Adrenal gland (tissue), 12 donors: ENCODE data around the gene CLIP4. TPM values are rescaled to one million over a fixed set of nuclear protein-coding genes. Genes with fewer than 3 reads are reported as not detected.

ENCODE experiments used
- DNase-seq, 7 donors: peaks; one replicate each; pipeline ENCODE4 v3.0.0-alpha.2; 2019 to 2020
- H3K27ac ChIP-seq, 5 donors: fragments of 200-600 bp; sonication (generic) in 4 of 5; 1 replicate in 3 of 5; 2 replicates in 2 of 5; pipeline versions ENCODE4 v1.5.1 to v1.8.0; 2016 to 2020; ENCODE audit warnings: mild to moderate bottlenecking in 1 of 5
- H3K27me3 ChIP-seq: fragments of 200-600 bp; 2 replicates; pipeline ENCODE4 v1.8.0; 2021
- H3K36me3 ChIP-seq, 2 donors: fragments of 200-600 bp; replicated peaks in 1 of 2; 1 replicate in 1 of 2; 2 replicates in 1 of 2; pipeline versions ENCODE4 v1.5.1 to v1.8.0; 2018 to 2022
- H3K4me1 ChIP-seq, 2 donors: fragments of 200-600 bp; replicated peaks in 1 of 2; 1 replicate in 1 of 2; 2 replicates in 1 of 2; pipeline versions ENCODE4 v1.5.1 to v1.8.0; 2018 to 2021
- H3K4me3 ChIP-seq, 4 donors: fragments of 200-600 bp; sonication (generic) in 3 of 4; one replicate each; pipeline ENCODE4 v1.5.1; 2016 to 2018
- H3K9me3 ChIP-seq, 3 donors: fragments of 200-600 bp; sonication (generic) in 1 of 3; replicated peaks in 1 of 3; 1 replicate in 2 of 3; 2 replicates in 1 of 3; pipeline versions ENCODE4 v1.5.1 to v1.8.0; 2016 to 2021
- POLR2A ChIP-seq, 2 donors: fragments of 450-650 bp; IDR thresholded peaks; one replicate each; pipeline ENCODE4 v1.6.1; 2017; ENCODE audit warnings: antibody characterized with exemption in 2 of 2, mild to moderate bottlenecking in 2 of 2, moderate library complexity in 1 of 2
- WGBS, 4 donors: extraction: QIAGEN DNeasy Blood & Tissue Kit in 2 of 4; methylation state at CpG; one replicate each; pipeline versions ENCODE4 v1.1.5 to v1.1.7; 2013 to 2017; 5-methylcytosine and 5-hydroxymethylcytosine counted together
- intact Hi-C, 2 donors: fragments of 100-400 bp; cut with DNase I; formaldehyde crosslinking; loops; one replicate each; pipeline versions ENCODE4 v1.14.1 to v1.15.0; 2022 to 2023
- polyA plus RNA-seq, 3 donors: library from polyadenylated mRNA; stranded (reverse); fragments of 200-250 nt in 2 of 3; fragments of 350-450 nt in 1 of 3; fragmentation: Illumina TruSeq in 1 of 3; extraction: RNeasy Lipid Tissue Mini Kit (QIAGEN cat#74804) in 1 of 3; gene quantifications; one replicate each; pipeline ENCODE4 v1.2.3, GENCODE V29; 2013 to 2014
- total RNA-seq, 9 donors: library from RNA; depleted of rRNA in 4 of 9; stranded (reverse); fragments of >200 nt in 4 of 9; fragments of 120-200 nt in 1 of 9; fragmentation: NEBNext Ultra II Directional in 1 of 9; extraction: Animal tissue kit (Norgen Biotek cat#: 25700) in 1 of 9; gene quantifications; one replicate each; pipeline versions ENCODE4 v1.1.0 to v1.2.4, GENCODE V29; 2013 to 2023
- TF ChIP-seq, protein P1 (sequence below), 6 experiments: fragments of 450-650 bp in 4 of 6; fragments of 200-600 bp in 2 of 6; sonication (generic) in 1 of 6; IDR thresholded peaks; 1 replicate in 5 of 6; 2 replicates in 1 of 6; pipeline versions ENCODE4 v1.5.1 to v1.8.0; 2016 to 2021; ENCODE audit warnings: antibody characterized with exemption in 6 of 6, mild to moderate bottlenecking in 2 of 6, moderate library complexity in 1 of 6
- donor health status: healthy with polysubstance abuse.
- donor health status: Bipolar disorder and iron deficiency.
- donor health status: DM: yes; HTN: yes; CAD: no.
- donor health status: DM: no; HTN: no; CAD: no.
- donor health status: DM: no; HTN: no; CAD: no.
- donor health status: DM: yes; HTN: yes; CAD: no.

Gene CLIP4
- total and polyA plus RNA-seq, 12 donors: 6.1 to 30.5 (median 16.6) TPM

DNA sequence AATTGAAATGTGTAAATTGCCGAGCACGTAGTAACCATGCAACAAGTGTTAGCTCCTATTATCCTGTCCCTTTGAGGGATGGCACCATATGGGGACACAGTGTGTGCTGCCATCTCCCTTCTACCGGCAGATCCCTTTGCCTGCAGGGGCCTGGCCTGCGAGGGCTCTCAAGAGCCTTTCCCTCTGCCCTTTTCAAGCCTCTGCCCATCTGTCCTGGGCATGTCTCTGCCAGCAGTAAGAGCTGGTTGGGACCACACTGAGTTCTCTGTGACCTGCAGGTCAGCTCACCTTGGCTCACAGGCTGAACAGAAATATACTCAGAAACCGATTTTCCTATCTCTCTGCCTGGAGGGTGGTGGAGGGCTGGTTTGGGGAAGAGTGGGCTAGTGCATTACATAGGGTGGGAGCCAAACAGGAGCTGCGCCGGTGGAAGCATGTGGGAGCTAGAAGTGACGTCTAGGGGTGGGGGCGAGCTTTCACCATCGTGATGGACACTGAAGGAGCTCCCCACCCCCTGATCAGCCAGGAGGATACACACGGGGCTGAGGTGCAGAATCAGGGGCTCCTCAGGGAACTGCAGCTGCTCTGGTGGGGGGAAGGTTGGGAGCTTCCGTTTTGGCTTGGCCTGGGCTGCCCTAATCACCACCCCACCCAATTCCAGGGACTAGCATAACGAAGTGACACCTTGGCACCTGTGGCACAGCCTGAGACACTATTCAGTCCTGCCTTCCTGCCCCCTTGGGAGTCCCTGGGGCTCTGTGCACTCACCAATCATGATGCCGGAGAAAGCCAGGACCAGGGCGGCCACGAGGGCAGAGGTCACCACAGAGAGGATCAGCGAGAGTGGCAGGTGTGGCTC, 109.7 kb downstream of the CLIP4 start:
- Histone ChIP-seq H3K4me1 (no peaks in the 10 kb centered on the region), H3K36me3 (no peaks in the 10 kb centered on the region), H3K9me3 (no peaks in the 10 kb centered on the region), H3K4me3 (no peak overlapping the region), H3K27me3 (no peaks in the 10 kb centered on the region), H3K27ac (no peak overlapping the region)
- intact Hi-C loops: no loop called here
- no peak for DNase-seq
- TF ChIP-seq, protein P1, sequence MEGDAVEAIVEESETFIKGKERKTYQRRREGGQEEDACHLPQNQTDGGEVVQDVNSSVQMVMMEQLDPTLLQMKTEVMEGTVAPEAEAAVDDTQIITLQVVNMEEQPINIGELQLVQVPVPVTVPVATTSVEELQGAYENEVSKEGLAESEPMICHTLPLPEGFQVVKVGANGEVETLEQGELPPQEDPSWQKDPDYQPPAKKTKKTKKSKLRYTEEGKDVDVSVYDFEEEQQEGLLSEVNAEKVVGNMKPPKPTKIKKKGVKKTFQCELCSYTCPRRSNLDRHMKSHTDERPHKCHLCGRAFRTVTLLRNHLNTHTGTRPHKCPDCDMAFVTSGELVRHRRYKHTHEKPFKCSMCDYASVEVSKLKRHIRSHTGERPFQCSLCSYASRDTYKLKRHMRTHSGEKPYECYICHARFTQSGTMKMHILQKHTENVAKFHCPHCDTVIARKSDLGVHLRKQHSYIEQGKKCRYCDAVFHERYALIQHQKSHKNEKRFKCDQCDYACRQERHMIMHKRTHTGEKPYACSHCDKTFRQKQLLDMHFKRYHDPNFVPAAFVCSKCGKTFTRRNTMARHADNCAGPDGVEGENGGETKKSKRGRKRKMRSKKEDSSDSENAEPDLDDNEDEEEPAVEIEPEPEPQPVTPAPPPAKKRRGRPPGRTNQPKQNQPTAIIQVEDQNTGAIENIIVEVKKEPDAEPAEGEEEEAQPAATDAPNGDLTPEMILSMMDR (IDR thresholded peaks at IDR 0.05): no peak
- no peak for TF ChIP-seq POLR2A (IDR thresholded peaks at IDR 0.05)
- 78 to 85% (median 79%) methylated on average over 9 to 17 of the region's 17 CpGs for WGBS, 4 donors

DNA sequence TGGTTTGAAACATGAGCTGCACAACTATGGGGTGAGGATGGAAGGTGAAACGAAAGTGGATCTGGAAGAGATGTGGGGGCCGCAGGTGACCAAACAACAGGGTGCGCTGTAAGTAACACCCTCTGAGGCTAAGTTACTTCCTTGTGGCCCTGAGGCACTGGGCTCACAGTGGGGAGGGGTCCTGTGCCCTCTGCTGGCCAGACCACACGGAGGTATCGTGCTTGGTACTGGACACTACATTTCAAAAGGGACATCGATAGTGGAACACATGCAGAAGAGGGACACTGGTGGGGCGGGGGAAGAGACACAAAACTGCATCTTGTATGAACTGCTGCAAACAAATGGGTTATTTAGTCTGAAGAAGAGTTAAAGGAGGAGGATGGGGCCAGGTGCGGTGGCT, 110.6 kb downstream of the CLIP4 start:
- no peaks in the 10 kb centered on the region for H3K9me3 ChIP-seq
- DNase-seq: no peak

DNA sequence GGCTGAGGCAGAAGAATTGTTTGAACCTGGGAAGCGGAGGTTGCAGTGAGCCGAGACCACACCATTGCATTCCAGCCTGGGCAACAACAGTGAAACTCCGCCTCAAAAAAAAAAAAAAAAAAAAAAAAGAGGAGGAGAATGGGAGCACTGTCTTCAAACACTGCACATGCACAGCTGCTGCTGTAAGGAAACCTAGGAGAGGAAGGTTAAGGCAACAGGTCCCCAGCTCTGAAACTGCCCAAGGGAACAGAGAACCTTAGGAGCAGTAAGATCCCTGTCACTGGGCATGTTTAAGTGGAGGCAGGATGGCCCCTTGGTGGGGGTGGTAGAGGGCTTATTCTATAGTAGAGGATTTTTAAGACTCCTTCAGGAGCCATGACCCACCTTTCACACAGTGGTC, 111.2 kb downstream of the CLIP4 start:
- H3K27me3 ChIP-seq: no peaks in the 10 kb centered on the region
- H3K4me1 ChIP-seq: no peaks in the 10 kb centered on the region
- no peak overlapping the region for H3K27ac ChIP-seq
- no peak for DNase-seq
- no peak for TF ChIP-seq POLR2A (IDR thresholded peaks at IDR 0.05)
- TF ChIP-seq, protein P1 (IDR thresholded peaks at IDR 0.05): no peak
- no peak overlapping the region for H3K4me3 ChIP-seq
- no peaks in the 10 kb centered on the region for H3K36me3 ChIP-seq
- intact Hi-C loops: no loop called here
- no peaks in the 10 kb centered on the region for H3K9me3 ChIP-seq
- WGBS, 4 donors: 80 to 98% (median 96%) methylated on average over 3 of the region's 3 CpGs

More for the DNA sequence above, 110.6 kb downstream of the CLIP4 start:
- Histone ChIP-seq H3K4me1 (no peaks in the 10 kb centered on the region), H3K4me3 (no peak overlapping the region), H3K36me3 (no peaks in the 10 kb centered on the region), H3K27me3 (no peaks in the 10 kb centered on the region), H3K27ac (no peak overlapping the region)
- 71 to 81% (median 76%) methylated on average over 8 of the region's 8 CpGs for WGBS, 4 donors
- intact Hi-C loops: no loop called here
- TF ChIP-seq, protein P1 (IDR thresholded peaks at IDR 0.05): no peak
- TF ChIP-seq POLR2A (IDR thresholded peaks at IDR 0.05): no peak

DNA sequence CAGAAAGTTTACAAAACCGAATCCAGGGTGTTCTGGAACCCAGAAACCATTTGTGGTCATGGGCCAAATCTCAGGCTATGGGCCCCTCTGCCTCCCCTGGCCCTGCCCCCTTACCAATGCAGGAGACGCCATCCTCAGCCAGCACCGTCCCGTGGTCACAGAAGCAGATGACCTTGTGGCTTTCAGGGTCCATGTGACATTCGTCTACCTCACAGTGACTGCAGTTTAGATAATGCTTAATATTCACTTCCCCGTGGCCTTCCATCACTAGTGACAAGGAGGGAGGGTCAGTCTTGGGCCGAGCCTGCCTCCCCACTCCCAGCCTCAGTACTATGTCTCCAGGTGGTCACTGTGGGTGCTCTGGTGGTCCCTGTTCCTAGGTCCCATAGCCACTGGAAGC, 111.6 kb downstream of the CLIP4 start:
- no peaks in the 10 kb centered on the region for H3K9me3 ChIP-seq
- intact Hi-C loops: no loop called here
- H3K4me1 ChIP-seq: no peaks in the 10 kb centered on the region
- no peak for DNase-seq
- TF ChIP-seq POLR2A (IDR thresholded peaks at IDR 0.05): no peak
- TF ChIP-seq, protein P1 (IDR thresholded peaks at IDR 0.05): no peak
- no peak overlapping the region for H3K27ac ChIP-seq
- no peak overlapping the region for H3K4me3 ChIP-seq
- H3K27me3 ChIP-seq: no peaks in the 10 kb centered on the region
- H3K36me3 ChIP-seq: no peaks in the 10 kb centered on the region
- WGBS, 4 donors: 40 to 55% (median 42%) methylated on average over 1 to 7 of the region's 7 CpGs
